ENCODE data around the gene FOXN1.
"Not testable (repeated sequence)": the region's sequence is repeated elsewhere in the genome, so short reads cannot be mapped to it uniquely, and the experiment has no call there.

DNA sequence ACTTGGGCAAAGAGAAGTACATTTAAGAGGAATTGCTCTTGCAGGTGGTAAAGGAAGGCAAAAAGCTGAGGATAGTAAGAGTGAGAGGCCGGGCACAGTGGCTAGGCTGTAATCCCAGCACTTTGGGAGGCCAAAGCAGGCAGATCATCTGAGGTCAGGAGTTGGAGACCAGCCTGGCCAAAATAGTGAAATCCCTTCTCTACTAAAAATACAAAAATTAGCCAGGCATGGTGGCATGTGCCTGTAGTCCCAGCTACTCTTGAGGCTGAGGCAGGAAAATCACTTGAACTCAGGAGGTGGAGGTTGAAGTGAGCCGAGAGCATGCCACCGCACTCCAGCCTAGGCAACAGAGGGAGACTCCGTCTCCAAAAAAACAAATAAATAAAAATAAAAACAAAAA is 16.1 kb downstream of the FOXN1 start:
- TF ChIP-seq CTCF (IDR thresholded peaks at IDR 0.05; ENCODE audit: low read depth, low read length); POLR2A (IDR thresholded peaks at IDR 0.05; ENCODE audit: extremely low read depth, insufficient read length): not testable (repeated sequence)

All from NB4 (cell line).